Measurements from ENCODE around the gene PHB1.

PHB1 gene

GRCh38 chr17:49452201-49452600 is 37.5 kb upstream of the PHB1 start:
- H3K36me3 ChIP-seq (ENCODE audit: insufficient read depth, low read length): no peaks in the 10 kb centered on the region
- no peaks in the 10 kb centered on the region for H3K9me3 ChIP-seq (ENCODE audit: insufficient read depth, low read depth, low read length)
- H3K4me1 ChIP-seq (ENCODE audit: insufficient read depth, low read length): peaks cover 21% of the 10 kb centered on the region
- 78% methylated on average over 4 of the region's 5 CpGs for WGBS
- no peaks in the 10 kb centered on the region for H3K27me3 ChIP-seq (ENCODE audit: insufficient read depth, low read length)
- no peak overlapping the region for H3K27ac ChIP-seq (ENCODE audit: low read depth, low read length)
- H3K9ac ChIP-seq (ENCODE audit: low read depth, low read length): no peak overlapping the region
- H3K4me3 ChIP-seq (ENCODE audit: low read length): no peak overlapping the region

DNA sequence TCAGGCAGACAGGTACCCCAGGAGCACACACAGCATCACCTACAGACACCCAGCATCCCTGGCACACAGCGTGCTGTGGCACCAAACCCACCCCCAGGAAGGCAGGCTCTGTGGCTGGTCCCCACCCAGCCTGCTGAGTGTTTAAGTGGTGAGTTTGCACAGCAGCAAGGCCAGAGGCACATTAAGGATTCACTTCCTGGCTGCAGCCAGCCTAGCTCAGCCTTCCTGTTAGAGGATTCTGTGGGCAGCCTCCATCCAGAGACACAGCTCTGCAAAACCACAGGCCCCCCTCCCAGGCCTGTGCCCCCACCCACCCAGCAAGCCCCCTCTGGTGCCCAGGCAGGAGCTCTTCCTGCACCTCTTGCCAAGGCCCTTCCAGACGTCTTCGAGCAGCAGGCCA is 36.1 kb upstream of the PHB1 start:
- H3K27me3 ChIP-seq (ENCODE audit: insufficient read depth, low read length): no peaks in the 10 kb centered on the region
- H3K27ac ChIP-seq (ENCODE audit: low read depth, low read length): no peak overlapping the region
- 75% methylated on average over 3 of the region's 3 CpGs for WGBS
- peaks cover 18% of the 10 kb centered on the region for H3K4me1 ChIP-seq (ENCODE audit: insufficient read depth, low read length)
- H3K9me3 ChIP-seq (ENCODE audit: insufficient read depth, low read depth, low read length): no peaks in the 10 kb centered on the region
- H3K36me3 ChIP-seq (ENCODE audit: insufficient read depth, low read length): no peaks in the 10 kb centered on the region
- no peak overlapping the region for H3K4me3 ChIP-seq (ENCODE audit: low read length)
- H3K9ac ChIP-seq (ENCODE audit: low read depth, low read length): no peak overlapping the region

DNA sequence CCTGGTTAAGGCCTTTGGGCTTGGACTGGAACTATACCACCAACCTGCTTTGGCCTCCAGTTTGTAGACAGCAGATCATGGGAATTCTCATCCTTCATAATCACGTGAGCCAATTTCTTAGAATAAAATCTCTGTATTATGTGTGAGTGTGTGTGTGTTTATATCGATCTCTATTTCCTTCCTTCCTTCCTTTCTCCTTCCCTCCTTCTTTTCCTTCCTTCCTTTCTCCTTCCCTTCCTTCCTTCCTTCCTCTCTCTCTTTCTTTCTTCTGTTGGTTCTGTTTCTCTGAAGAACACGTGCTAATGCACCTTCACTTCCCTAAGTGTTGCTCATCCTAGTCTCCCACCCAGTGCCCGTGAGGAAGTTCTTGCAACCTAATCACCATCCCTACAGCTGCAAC is 35.5 kb upstream of the PHB1 start:
- Histone ChIP-seq H3K4me3 (ENCODE audit: low read length) (no peak overlapping the region), H3K36me3 (ENCODE audit: insufficient read depth, low read length) (no peaks in the 10 kb centered on the region), H3K27ac (ENCODE audit: low read depth, low read length) (no peak overlapping the region), H3K9ac (ENCODE audit: low read depth, low read length) (no peak overlapping the region), H3K27me3 (ENCODE audit: insufficient read depth, low read length) (no peaks in the 10 kb centered on the region), H3K9me3 (ENCODE audit: insufficient read depth, low read depth, low read length) (no peaks in the 10 kb centered on the region), H3K4me1 (ENCODE audit: insufficient read depth, low read length) (peaks cover 14% of the 10 kb centered on the region)
- WGBS: 96% methylated on average over 2 of the region's 4 CpGs

DNA sequence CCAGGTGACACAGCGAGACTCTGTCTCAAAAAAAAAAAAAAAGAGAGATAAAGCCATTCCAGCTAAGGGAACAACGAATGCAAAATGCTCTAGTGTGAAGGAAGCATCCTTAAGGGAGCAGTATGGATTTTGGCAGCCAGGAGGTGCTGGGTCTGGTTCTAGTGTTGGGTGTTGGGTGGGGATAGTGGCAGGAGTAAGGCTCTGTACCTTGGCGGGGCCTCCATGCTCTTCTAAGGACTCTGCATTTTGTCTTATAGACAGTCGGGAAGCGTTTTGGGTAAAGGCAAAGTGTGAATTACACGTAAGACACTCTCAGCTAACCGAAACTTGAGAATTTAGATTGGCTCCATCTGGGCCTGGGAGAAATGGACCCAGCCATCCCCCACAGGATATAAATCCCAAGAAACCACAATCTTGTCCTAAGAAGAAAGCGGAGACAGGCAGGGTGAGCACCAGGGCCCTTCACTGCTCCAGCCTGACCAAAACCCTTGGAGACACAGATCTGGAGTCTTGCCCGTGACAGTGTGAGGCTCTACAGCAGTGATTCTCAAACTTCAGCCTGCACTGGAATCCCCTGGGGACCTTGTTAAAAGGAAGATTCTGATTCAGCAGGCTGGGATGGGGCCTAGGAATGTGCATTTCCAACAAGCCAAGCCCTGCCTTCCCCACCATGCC is 33.1 kb upstream of the PHB1 start:
- no peak overlapping the region for H3K4me3 ChIP-seq (ENCODE audit: low read length)
- no peaks in the 10 kb centered on the region for H3K36me3 ChIP-seq (ENCODE audit: insufficient read depth, low read length)
- H3K9ac ChIP-seq (ENCODE audit: low read depth, low read length): no peak overlapping the region
- no peaks in the 10 kb centered on the region for H3K9me3 ChIP-seq (ENCODE audit: insufficient read depth, low read depth, low read length)
- H3K27me3 ChIP-seq (ENCODE audit: insufficient read depth, low read length): no peaks in the 10 kb centered on the region
- H3K27ac ChIP-seq (ENCODE audit: low read depth, low read length): no peak overlapping the region
- WGBS: 91% methylated on average over 9 of the region's 9 CpGs
- no peaks in the 10 kb centered on the region; the same call in 1 of the 2 replicates for H3K4me1 ChIP-seq (ENCODE audit: insufficient read depth, low read length)

GRCh38 chr17:49445591-49445990 is 30.9 kb upstream of the PHB1 start:
- Histone ChIP-seq H3K27ac (ENCODE audit: low read depth, low read length) (no peak overlapping the region), H3K27me3 (ENCODE audit: insufficient read depth, low read length) (no peaks in the 10 kb centered on the region; the same call in 1 of the 2 replicates), H3K36me3 (ENCODE audit: insufficient read depth, low read length) (no peaks in the 10 kb centered on the region), H3K9ac (ENCODE audit: low read depth, low read length) (no peak overlapping the region), H3K9me3 (ENCODE audit: insufficient read depth, low read depth, low read length) (no peaks in the 10 kb centered on the region), H3K4me3 (ENCODE audit: low read length) (no peak overlapping the region), H3K4me1 (ENCODE audit: insufficient read depth, low read length) (peaks cover 3% of the 10 kb centered on the region)
- WGBS: 91% methylated on average over 7 of the region's 7 CpGs

GRCh38 chr17:49444384-49444783 is 29.7 kb upstream of the PHB1 start:
- H3K27ac ChIP-seq (ENCODE audit: low read depth, low read length): no peak overlapping the region
- no peak overlapping the region for H3K4me3 ChIP-seq (ENCODE audit: low read length)
- WGBS: 95% methylated on average over 12 of the region's 12 CpGs
- H3K27me3 ChIP-seq (ENCODE audit: insufficient read depth, low read length): peaks cover 6% of the 10 kb centered on the region; the same call in 1 of the 2 replicates
- H3K9ac ChIP-seq (ENCODE audit: low read depth, low read length): no peak overlapping the region
- no peaks in the 10 kb centered on the region for H3K36me3 ChIP-seq (ENCODE audit: insufficient read depth, low read length)
- peaks cover 12% of the 10 kb centered on the region for H3K4me1 ChIP-seq (ENCODE audit: insufficient read depth, low read length)
- H3K9me3 ChIP-seq (ENCODE audit: insufficient read depth, low read depth, low read length): no peaks in the 10 kb centered on the region

DNA sequence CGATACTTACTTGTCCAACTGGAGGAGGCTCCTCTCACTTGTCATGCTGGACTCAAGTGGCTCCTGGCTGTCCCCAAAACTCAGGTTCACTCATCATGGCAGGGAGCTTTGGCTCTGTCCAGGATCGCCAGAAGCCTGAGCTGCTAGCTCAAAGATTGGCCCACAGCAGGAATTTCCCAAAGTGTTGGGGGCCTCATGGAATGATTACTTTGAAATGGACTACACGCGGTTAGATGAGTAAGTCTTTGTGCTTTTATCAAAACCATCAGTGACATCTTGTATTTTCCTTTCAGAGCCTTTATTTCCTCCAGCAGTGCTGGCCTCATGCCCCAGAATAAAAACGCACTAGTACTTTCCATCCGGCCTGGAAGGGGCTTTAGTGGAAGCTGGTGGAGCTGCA is 29.2 kb upstream of the PHB1 start:
- Histone ChIP-seq H3K4me3 (ENCODE audit: low read length) (no peak overlapping the region), H3K27me3 (ENCODE audit: insufficient read depth, low read length) (peaks cover 11% of the 10 kb centered on the region; the same call in 1 of the 2 replicates), H3K36me3 (ENCODE audit: insufficient read depth, low read length) (no peaks in the 10 kb centered on the region), H3K27ac (ENCODE audit: low read depth, low read length) (no peak overlapping the region), H3K9ac (ENCODE audit: low read depth, low read length) (no peak overlapping the region), H3K9me3 (ENCODE audit: insufficient read depth, low read depth, low read length) (no peaks in the 10 kb centered on the region), H3K4me1 (ENCODE audit: insufficient read depth, low read length) (peaks cover 17% of the 10 kb centered on the region)
- 91% methylated on average over 6 of the region's 6 CpGs for whole genome bisulfite sequencing

GRCh38 chr17:49442041-49442440 is 27.4 kb upstream of the PHB1 start:
- Histone ChIP-seq H3K4me1 (ENCODE audit: insufficient read depth, low read length) (peaks cover 23% of the 10 kb centered on the region), H3K9ac (ENCODE audit: low read depth, low read length) (no peak overlapping the region), H3K4me3 (ENCODE audit: low read length) (no peak overlapping the region), H3K27ac (ENCODE audit: low read depth, low read length) (no peak overlapping the region), H3K9me3 (ENCODE audit: insufficient read depth, low read depth, low read length) (no peaks in the 10 kb centered on the region), H3K36me3 (ENCODE audit: insufficient read depth, low read length) (no peaks in the 10 kb centered on the region), H3K27me3 (ENCODE audit: insufficient read depth, low read length) (peaks cover 20% of the 10 kb centered on the region; the same call in 1 of the 2 replicates)
- WGBS: 79% methylated on average over 9 of the region's 9 CpGs

- no peak overlapping the region for H3K4me3 ChIP-seq (ENCODE audit: low read length)
- no peak overlapping the region for H3K9ac ChIP-seq (ENCODE audit: low read depth, low read length)
- WGBS: 48% methylated on average over 4 of the region's 4 CpGs
Measured at GRCh38 chr17:49441578-49441977, 26.9 kb upstream of the PHB1 start.

DNA sequence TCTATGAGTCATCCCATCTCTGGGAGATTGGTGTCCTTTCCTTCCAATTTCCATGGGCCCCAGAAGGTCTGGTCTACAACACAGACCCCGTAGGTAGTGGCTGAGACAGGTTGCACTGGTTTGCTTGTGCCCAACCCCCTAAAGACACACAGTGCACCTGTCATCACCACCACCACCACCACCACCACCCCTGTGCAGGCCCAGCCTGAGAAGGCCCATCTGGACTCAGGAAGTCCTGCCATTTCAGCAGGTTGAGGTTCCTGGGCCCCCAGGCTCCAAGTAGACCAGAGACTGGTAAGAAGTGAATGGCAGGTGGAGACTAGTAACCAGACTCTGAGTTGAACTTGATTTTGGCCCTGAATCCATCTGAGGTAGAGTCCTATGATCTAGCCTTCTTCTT is 25.9 kb upstream of the PHB1 start:
- H3K9ac ChIP-seq (ENCODE audit: low read depth, low read length): no peak overlapping the region
- H3K27me3 ChIP-seq (ENCODE audit: insufficient read depth, low read length): peaks cover 20% of the 10 kb centered on the region; the same call in 1 of the 2 replicates
- peaks cover 25% of the 10 kb centered on the region for H3K4me1 ChIP-seq (ENCODE audit: insufficient read depth, low read length)
- no peaks in the 10 kb centered on the region for H3K36me3 ChIP-seq (ENCODE audit: insufficient read depth, low read length)
- no peak overlapping the region for H3K4me3 ChIP-seq (ENCODE audit: low read length)
- no peaks in the 10 kb centered on the region for H3K9me3 ChIP-seq (ENCODE audit: insufficient read depth, low read depth, low read length)
- 100% methylated on average over 1 of the region's 1 CpG for WGBS
- no peak overlapping the region for H3K27ac ChIP-seq (ENCODE audit: low read depth, low read length)

More at GRCh38 chr17:49441578-49441977, 26.9 kb upstream of the PHB1 start:
- H3K27ac ChIP-seq (ENCODE audit: low read depth, low read length): no peak overlapping the region
- no peaks in the 10 kb centered on the region for H3K9me3 ChIP-seq (ENCODE audit: insufficient read depth, low read depth, low read length)
- H3K27me3 ChIP-seq (ENCODE audit: insufficient read depth, low read length): peaks cover 20% of the 10 kb centered on the region; the same call in 1 of the 2 replicates
- no peaks in the 10 kb centered on the region for H3K36me3 ChIP-seq (ENCODE audit: insufficient read depth, low read length)
- H3K4me1 ChIP-seq (ENCODE audit: insufficient read depth, low read length): peaks cover 23% of the 10 kb centered on the region

- 53% methylated on average over 9 of the region's 9 CpGs for WGBS
- Histone ChIP-seq H3K9me3 (ENCODE audit: insufficient read depth, low read depth, low read length) (no peaks in the 10 kb centered on the region), H3K36me3 (ENCODE audit: insufficient read depth, low read length) (no peaks in the 10 kb centered on the region), H3K9ac (ENCODE audit: low read depth, low read length) (no peak overlapping the region), H3K4me3 (ENCODE audit: low read length) (no peak overlapping the region), H3K4me1 (ENCODE audit: insufficient read depth, low read length) (peaks cover 29% of the 10 kb centered on the region), H3K27me3 (ENCODE audit: insufficient read depth, low read length) (peaks cover 20% of the 10 kb centered on the region; the same call in 1 of the 2 replicates), H3K27ac (ENCODE audit: low read depth, low read length) (no peak overlapping the region)
Measured at GRCh38 chr17:49439673-49440571, 25.2 kb upstream of the PHB1 start.
